D341Med (cell line): Measurements from ENCODE around the gene VCP.
"Not testable (repeated sequence)": the region's sequence is repeated elsewhere in the genome, so short reads cannot be mapped to it uniquely, and the experiment has no call there.

ENCODE experiments used
- DNase-seq: peaks from one replicate; pipeline ENCODE4 v3.0.0; 2012; ENCODE audit warnings: low spot score

VCP gene

GRCh38 chr9:35060548-35061207, 11.7 kb downstream of the VCP start:
- no peak for DNase-seq

- DNase-seq, result no peak
These were observed 13.0 kb downstream of the VCP start for GRCh38 chr9:35059438-35059837.

GRCh38 chr9:35057271-35057620, 15.2 kb downstream of the VCP start:
- DNase-seq, result no peak

- DNase-seq, result no peak
These were observed 15.7 kb downstream of the VCP start for GRCh38 chr9:35056571-35057270.

GRCh38 chr9:35054871-35055644, 17.4 kb downstream of the VCP start:
- no peak for DNase-seq

- no peak for DNase-seq
These were observed 18.1 kb downstream of the VCP start for GRCh38 chr9:35054185-35054835.

GRCh38 chr9:35051069-35051967, 21.1 kb downstream of the VCP start:
- DNase-seq, result peak; percentile 62

- no peak for DNase-seq
These were observed 23.9 kb downstream of the VCP start for GRCh38 chr9:35048511-35048910.

GRCh38 chr9:35044071-35044470, 28.4 kb downstream of the VCP start:
- no peak for DNase-seq

GRCh38 chr9:35042891-35043545, 29.4 kb downstream of the VCP start:
- no peak for DNase-seq

GRCh38 chr9:35042081-35042604, 30.3 kb downstream of the VCP start:
- no peak for DNase-seq

- DNase-seq, result no peak
These were observed 36.3 kb downstream of the VCP start for GRCh38 chr9:35035851-35036701.

GRCh38 chr9:35033101-35033500, 39.3 kb downstream of the VCP start:
- DNase-seq, result no peak

GRCh38 chr9:35029852-35030251, 42.6 kb downstream of the VCP start:
- DNase-seq, result no peak

GRCh38 chr9:35029241-35029640, 43.2 kb downstream of the VCP start:
- no peak for DNase-seq

- DNase-seq, result no peak
These were observed 44.1 kb downstream of the VCP start for GRCh38 chr9:35028341-35028740.

- DNase-seq, result no peak
These were observed 44.6 kb downstream of the VCP start for GRCh38 chr9:35027860-35028259.

- DNase-seq, result no peak
These were observed 45.1 kb downstream of the VCP start for GRCh38 chr9:35027374-35027773.

- no peak for DNase-seq
These were observed 45.8 kb downstream of the VCP start for GRCh38 chr9:35026671-35027070.

GRCh38 chr9:35023443-35023842, 49.0 kb downstream of the VCP start:
- DNase-seq, result not testable (repeated sequence)
